Nucleus accumbens (tissue), 56 donors: ENCODE results near the gene RARS1.

Experiments used
- DNase-seq, 56 donors: peaks; one replicate each; lab custom pipeline; 2025; lab: John Stamatoyannopoulos, UW

The RARS1 gene

DNA sequence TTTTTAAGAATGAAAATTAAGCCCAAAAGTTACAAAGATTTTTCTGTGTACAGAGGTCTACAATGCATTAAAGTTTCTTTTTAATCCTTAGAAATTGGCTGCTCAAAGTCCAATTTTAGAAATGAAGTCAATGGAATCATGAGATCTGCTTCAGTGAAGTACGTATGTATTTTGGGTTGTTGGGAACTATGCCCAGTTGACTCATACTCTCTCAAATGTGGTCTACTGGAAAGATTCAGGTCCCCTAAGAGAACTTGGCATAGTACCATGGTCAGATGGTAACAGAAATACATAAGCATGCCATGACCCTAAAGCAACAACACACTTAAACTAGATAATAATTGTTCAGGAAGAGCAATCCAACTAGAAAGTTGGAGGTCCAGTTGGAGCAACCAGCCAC lies 65.9 kb downstream of the RARS1 start:
- DNase-seq: no peak

DNA sequence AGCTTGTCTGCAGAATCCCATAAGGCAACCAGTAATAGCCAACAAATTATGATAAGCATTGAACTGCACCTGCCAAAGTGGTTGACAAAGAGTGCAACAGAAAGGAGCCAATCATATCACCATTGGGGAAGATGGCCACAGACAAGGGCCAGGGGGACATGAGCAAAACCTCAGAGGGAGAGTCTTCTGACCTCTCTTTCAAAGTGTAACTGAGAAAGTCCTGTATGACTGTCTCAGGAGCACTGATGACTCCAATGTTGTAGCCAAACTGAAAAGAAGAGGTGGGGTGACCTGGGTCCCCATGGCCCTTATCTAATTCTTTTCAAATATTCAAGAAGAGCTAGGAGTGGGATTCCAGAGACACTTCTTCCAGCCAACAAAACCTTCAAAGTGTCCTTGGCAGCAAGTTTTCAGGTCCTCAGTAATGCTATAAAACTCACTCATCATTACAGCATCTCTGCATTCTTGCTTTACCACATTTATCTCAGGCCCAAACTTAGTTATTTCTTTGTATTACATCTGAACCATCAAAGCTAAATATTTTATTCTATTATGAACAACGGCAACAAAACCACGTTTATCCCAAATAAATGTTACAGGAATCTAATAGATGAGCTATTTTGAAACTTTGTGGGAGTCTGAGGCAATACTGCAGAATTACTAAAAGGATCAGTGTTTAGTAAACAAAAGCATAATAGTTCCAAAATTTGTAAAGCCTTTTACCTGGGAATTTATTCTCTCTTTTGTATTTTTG lies 67.3 kb downstream of the RARS1 start:
- no peak for DNase-seq

- no peak for DNase-seq
These were observed 71.1 kb downstream of the RARS1 start for GRCh38 chr5:168557389-168557788.

DNA sequence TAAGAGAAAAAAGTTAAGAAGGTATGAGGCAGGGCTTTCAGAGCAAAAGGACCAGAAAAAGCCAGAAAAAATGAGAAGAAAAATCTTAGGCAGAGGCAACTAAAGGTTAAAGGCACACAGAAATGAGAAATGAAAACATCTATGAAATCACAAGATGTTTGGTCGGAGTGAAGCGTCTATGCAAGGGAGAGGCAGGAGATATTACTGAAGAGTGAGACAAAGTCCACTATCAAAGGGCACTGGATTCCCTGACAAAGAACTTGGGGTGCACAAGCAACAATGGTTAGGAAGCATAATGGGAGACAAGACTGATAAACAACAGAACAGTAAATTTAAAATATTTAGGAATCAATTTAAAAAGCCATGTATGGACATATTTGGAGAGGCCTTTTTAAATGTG lies 76.0 kb downstream of the RARS1 start:
- no peak for DNase-seq

- no peak for DNase-seq
These were observed 77.7 kb downstream of the RARS1 start for GRCh38 chr5:168563959-168564358.

- no peak for DNase-seq
These were observed 82.5 kb downstream of the RARS1 start for GRCh38 chr5:168568738-168569137.
